Omental fat pad (tissue), 4 donors: ENCODE data around the gene MCUR1. TPM values are rescaled to one million over a fixed set of nuclear protein-coding genes. Genes with fewer than 3 reads are reported as not detected.
A peak's percentile ranks its signal among the peaks of the same experiment; 100 is the strongest.

ENCODE experiments used
- ATAC-seq: fragments of 150-250 bp; one replicate; pipeline ENCODE4 v1.9.1; 2016; ENCODE audit warnings: mild to moderate bottlenecking, moderate library complexity; ENCODE audit not compliant: low FRiP score
- DNase-seq: peaks from one replicate; pipeline ENCODE4 v3.0.0-alpha.2; 2019; ENCODE audit warnings: low spot score
- total RNA-seq, 4 donors: library from RNA; depleted of rRNA; stranded (reverse); fragments of >200 nt; gene quantifications; one replicate each; pipeline ENCODE4 v1.1.0, GENCODE V29; 2016
- TF ChIP-seq, protein P1 (sequence below), 3 donors: fragments of 450-650 bp; IDR thresholded peaks; one replicate each; pipeline ENCODE4 v1.5.1; 2016 to 2017; ENCODE audit warnings: antibody characterized with exemption in 3 of 3, mild to moderate bottlenecking in 3 of 3, moderate library complexity in 2 of 3

MCUR1 gene
- total RNA-seq, 4 donors from 2014 or later: 7.7 to 12.3 (median 11.8) TPM

DNA sequence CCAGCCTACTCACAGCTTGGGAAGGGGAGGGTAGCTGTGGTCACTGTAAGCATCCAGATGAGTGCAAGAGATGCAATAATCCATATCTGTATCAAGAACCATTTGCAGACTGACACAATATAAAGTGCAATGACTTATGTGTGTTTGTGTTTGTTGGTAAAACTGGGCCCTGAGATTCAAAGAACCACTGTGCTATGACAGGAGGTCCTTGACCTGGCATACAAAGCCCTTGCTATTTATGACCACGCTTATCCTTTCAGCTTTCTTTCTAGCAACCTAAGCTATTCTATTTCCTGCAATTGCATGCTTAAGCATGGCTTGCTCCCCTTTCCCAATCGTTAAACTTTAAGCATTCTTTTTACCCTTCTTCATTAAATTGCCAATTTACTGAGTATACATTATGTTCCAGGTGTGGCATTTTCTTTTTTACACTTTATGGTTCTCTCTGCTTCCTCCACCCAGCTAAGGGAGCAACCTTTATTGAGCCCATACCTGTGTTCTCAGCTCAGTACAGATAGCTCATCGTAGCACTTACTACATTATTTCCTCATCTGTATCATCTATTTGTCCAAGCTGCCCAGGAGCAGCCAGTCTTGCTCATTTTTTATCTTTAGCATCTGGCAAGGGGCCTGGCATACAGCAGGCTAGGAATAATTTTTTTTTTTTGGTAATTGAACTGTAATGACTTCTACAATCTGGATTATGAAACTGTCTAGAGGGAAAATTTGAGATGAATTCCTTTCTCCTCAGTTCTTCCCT lies 3.5 kb downstream of the MCUR1 start:
- TF ChIP-seq, protein P1, sequence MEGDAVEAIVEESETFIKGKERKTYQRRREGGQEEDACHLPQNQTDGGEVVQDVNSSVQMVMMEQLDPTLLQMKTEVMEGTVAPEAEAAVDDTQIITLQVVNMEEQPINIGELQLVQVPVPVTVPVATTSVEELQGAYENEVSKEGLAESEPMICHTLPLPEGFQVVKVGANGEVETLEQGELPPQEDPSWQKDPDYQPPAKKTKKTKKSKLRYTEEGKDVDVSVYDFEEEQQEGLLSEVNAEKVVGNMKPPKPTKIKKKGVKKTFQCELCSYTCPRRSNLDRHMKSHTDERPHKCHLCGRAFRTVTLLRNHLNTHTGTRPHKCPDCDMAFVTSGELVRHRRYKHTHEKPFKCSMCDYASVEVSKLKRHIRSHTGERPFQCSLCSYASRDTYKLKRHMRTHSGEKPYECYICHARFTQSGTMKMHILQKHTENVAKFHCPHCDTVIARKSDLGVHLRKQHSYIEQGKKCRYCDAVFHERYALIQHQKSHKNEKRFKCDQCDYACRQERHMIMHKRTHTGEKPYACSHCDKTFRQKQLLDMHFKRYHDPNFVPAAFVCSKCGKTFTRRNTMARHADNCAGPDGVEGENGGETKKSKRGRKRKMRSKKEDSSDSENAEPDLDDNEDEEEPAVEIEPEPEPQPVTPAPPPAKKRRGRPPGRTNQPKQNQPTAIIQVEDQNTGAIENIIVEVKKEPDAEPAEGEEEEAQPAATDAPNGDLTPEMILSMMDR (IDR thresholded peaks at IDR 0.05): no peak
- DNase-seq (no peak), ATAC-seq (peak; percentile 15)

DNA sequence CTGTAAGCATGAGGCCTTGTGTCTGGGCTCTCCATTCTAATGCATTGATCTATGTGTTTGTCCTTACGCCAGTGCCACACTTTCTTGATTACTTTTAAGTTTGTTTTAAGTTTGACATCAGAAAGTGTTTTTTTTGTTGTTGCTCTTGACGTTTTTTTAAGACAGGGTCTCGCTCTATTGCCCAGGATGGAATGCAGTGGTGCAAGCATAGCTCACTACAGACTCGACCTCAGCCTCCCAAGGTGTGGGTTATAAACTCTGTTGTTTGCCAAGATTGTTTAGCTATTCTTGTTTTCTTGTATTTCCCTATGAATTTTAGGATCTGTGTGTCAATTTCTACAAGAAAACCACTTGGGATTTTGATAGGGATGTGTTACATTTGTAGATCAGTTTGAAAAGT lies 5.6 kb downstream of the MCUR1 start:
- ATAC-seq: no peak
- no peak for DNase-seq
- TF ChIP-seq, protein P1 (IDR thresholded peaks at IDR 0.05): no peak

DNA sequence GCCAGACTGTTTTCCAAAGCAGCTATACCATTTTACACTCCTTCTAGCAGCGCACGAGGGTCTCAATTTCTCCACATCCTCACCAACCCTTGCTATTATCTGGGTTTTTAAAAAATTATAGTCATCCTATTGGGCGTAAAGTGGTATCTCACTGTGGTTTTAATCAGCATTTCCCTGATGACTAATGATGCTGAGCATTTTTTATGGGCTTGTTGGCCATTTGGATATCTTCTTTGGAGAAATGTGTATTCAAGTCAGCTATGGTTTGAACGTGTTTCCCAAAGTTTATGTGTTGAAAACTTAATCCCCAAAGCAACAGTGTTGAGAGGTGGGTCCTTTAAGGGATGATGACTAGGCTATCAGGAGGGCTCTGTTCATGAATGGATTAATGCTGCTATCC lies 6.7 kb downstream of the MCUR1 start:
- ATAC-seq: no peak
- DNase-seq: no peak
- TF ChIP-seq, protein P1 (IDR thresholded peaks at IDR 0.05): no peak

DNA sequence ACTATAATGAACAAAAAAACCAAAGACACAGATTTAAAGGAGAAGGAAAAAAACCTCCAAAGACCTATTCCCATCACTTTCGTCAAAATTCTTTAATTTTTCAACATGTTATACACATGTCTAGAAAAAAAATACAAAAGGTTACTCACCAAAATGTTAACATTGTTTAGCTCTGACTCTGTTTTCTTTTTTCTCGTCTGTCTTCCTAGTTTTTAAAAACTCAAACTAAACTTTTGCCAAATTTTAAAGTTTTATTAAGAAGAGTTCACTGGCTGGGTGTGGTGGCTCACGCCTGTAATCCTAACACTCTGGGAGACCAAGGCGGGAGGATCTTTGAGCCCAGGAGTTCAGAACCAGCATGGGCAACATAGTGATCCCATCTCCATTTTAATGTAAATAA lies 10.8 kb downstream of the MCUR1 start:
- ATAC-seq: no peak

DNA sequence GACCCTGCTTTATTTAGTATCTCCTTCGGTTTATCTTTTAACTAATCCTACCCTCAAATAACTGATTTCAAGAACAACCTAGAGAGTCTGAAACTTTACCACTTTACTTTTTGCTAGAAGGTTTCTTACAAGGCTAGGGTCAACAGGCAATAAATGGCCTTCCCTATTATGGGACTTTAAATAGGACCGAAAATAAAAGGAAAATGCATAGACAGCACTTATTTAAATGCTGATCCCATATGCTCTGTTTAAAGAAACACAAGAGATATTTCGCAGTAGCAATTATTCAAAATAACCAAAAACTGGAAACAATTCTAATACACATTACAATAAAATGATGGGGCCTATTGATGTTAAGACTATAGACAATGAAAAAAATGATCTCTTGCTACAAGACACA lies 13.7 kb downstream of the MCUR1 start:
- ATAC-seq (no peak), DNase-seq (no peak)
- TF ChIP-seq, protein P1 (IDR thresholded peaks at IDR 0.05): no peak

More for the DNA sequence above, 10.8 kb downstream of the MCUR1 start:
- TF ChIP-seq, protein P1 (IDR thresholded peaks at IDR 0.05): no peak
- DNase-seq: no peak

DNA sequence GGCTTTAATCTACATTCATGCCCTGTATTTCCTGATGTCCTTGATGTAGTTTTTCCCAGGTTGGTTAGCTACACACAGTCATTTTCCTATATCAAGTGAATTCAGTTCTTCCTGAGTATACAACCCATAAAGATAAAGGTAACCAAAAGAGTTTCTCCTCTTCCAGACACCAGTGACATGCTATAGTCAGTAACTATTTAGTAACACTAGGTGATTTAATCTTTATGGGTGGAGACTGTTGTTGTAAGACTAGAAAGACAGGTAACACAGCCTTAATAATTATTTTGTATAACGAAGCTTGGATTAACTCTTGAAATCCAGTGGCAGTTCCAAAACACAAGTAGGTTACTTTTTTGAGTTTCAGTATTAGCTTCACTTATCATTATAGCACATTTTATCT lies 17.6 kb downstream of the MCUR1 start:
- DNase-seq: no peak
- no peak for ATAC-seq
- TF ChIP-seq, protein P1 (IDR thresholded peaks at IDR 0.05): no peak
